Left ventricle myocardium inferior (tissue), 1 donor: Measurements from ENCODE around the gene TUB. TPM values are rescaled to one million over a fixed set of nuclear protein-coding genes. Genes with fewer than 3 reads are reported as not detected.

Experiments
- DNase-seq: peaks from one replicate; pipeline ENCODE4 v3.0.0-alpha.2; 2020
- H3K27ac ChIP-seq: fragments of 200-600 bp; replicated peaks from 2 replicates; pipeline ENCODE4 v1.8.0; 2021
- H3K27me3 ChIP-seq: fragments of 200-600 bp; 2 replicates; pipeline ENCODE4 v1.8.0; 2021; ENCODE audit warnings: low read depth
- H3K36me3 ChIP-seq: fragments of 200-600 bp; 2 replicates; pipeline ENCODE4 v1.8.0; 2021
- H3K4me1 ChIP-seq: fragments of 200-600 bp; 2 replicates; pipeline ENCODE4 v1.8.0; 2021
- H3K4me3 ChIP-seq: fragments of 200-600 bp; 2 replicates; pipeline ENCODE4 v1.8.0; 2021; ENCODE audit warnings: mild to moderate bottlenecking, moderate library complexity
- H3K9me3 ChIP-seq: fragments of 200-600 bp; replicated peaks from 2 replicates; pipeline ENCODE4 v1.8.0; 2021
- CTCF ChIP-seq: fragments of 200-600 bp; IDR thresholded peaks from 2 replicates; pipeline ENCODE4 v1.8.0; 2021; ENCODE audit warnings: antibody characterized with exemption, mild to moderate bottlenecking, borderline replicate concordance
- intact Hi-C: fragments of 100-400 bp; cut with micrococcal nuclease; formaldehyde crosslinking; loops from one replicate; pipeline ENCODE4 v1.11.0; 2022
- total RNA-seq: library from RNA; stranded (reverse); fragmentation: NEBNext Ultra II Directional; extraction: Animal tissue kit (Norgen Biotek cat#: 25700); gene quantifications from one replicate; pipeline ENCODE4 v1.2.1, GENCODE V29; 2021
- donor health status: DM: no; HTN: yes; CAD: no; lungs with severe emphysema.

Gene TUB
- total RNA-seq, 1 donor from 2014 or later, result 22.8 TPM

GRCh38 chr11:8063324-8063723 lies 17.7 kb upstream of the TUB start:
- no peaks in the 10 kb centered on the region for H3K36me3 ChIP-seq
- H3K4me3 ChIP-seq, result peak overlapping the region; percentile 7
- no peaks in the 10 kb centered on the region for H3K9me3 ChIP-seq
- H3K27me3 ChIP-seq, result no peaks in the 10 kb centered on the region
- no peak for DNase-seq
- peaks cover 90% of the 10 kb centered on the region for H3K4me1 ChIP-seq
- intact Hi-C loops, result no loop called here
- peak overlapping the region; percentile 86 for H3K27ac ChIP-seq
- TF ChIP-seq CTCF, result no peak

- Histone ChIP-seq H3K9me3 (no peaks in the 10 kb centered on the region), H3K27ac (peak overlapping the region; percentile 86), H3K27me3 (no peaks in the 10 kb centered on the region), H3K36me3 (no peaks in the 10 kb centered on the region), H3K4me1 (peaks cover 97% of the 10 kb centered on the region), H3K4me3 (no peak overlapping the region)
- DNase-seq, result no peak
- intact Hi-C loops, result no loop called here
- TF ChIP-seq CTCF, result no peak
These were observed 16.0 kb upstream of the TUB start for GRCh38 chr11:8065031-8065430.

- H3K27me3 ChIP-seq, result no peaks in the 10 kb centered on the region
- no peak overlapping the region for H3K4me3 ChIP-seq
- peaks cover 91% of the 10 kb centered on the region for H3K4me1 ChIP-seq
- H3K9me3 ChIP-seq, result no peaks in the 10 kb centered on the region
- peak overlapping the region; percentile 87 for H3K27ac ChIP-seq
- peak; percentile 14 for DNase-seq
- H3K36me3 ChIP-seq, result no peaks in the 10 kb centered on the region
- intact Hi-C loops, result no loop called here
- no peak for TF ChIP-seq CTCF
These were observed 14.7 kb upstream of the TUB start for GRCh38 chr11:8066036-8066910.

- H3K4me1 ChIP-seq, result peaks cover 84% of the 10 kb centered on the region
- DNase-seq, result peak; percentile 14
- H3K4me3 ChIP-seq, result no peak overlapping the region
- TF ChIP-seq CTCF, result no peak
- intact Hi-C loops, result no loop called here
- peak overlapping the region; percentile 87 for H3K27ac ChIP-seq
- no peaks in the 10 kb centered on the region for H3K36me3 ChIP-seq
- H3K27me3 ChIP-seq, result no peaks in the 10 kb centered on the region
- H3K9me3 ChIP-seq, result no peaks in the 10 kb centered on the region
These were observed 14.0 kb upstream of the TUB start for GRCh38 chr11:8066911-8067455.

GRCh38 chr11:8067567-8067928 lies 13.5 kb upstream of the TUB start:
- Histone ChIP-seq H3K27me3 (no peaks in the 10 kb centered on the region), H3K4me1 (peaks cover 78% of the 10 kb centered on the region), H3K36me3 (no peaks in the 10 kb centered on the region), H3K9me3 (no peaks in the 10 kb centered on the region), H3K27ac (peak overlapping the region; percentile 87), H3K4me3 (no peak overlapping the region)
- intact Hi-C loops, result no loop called here
- TF ChIP-seq CTCF, result no peak
- peak; percentile 10 for DNase-seq
